Activated CD4-positive, alpha-beta memory T cell treated with anti-CD3 and anti-CD28 coated beads, Interleukin-2, amount 10 ng/mL, durations not matched to agents 7 days and 5 days (primary cell): Measurements from ENCODE around the gene ITGAD. TPM values are rescaled to one million over a fixed set of nuclear protein-coding genes. Genes with fewer than 3 reads are reported as not detected.

Experiments
- CTCF ChIA-PET: fragments of 350-600 bp; sonication (Branson Sonifier 250); formaldehyde crosslinking; loops from one replicate; lab custom pipeline; 2021; ENCODE audit warnings: antibody characterized with exemption, inconsistent platforms; lab: Charles Lee
- POLR2A ChIA-PET: fragments of 350-600 bp; sonication (Branson Sonifier 250); formaldehyde crosslinking; loops from one replicate; lab custom pipeline; 2021; ENCODE audit warnings: antibody characterized with exemption; lab: Charles Lee
- DNase-seq: peaks from one replicate; pipeline ENCODE4 v3.0.0-alpha.2; 2020
- H3K27ac Mint-ChIP-seq: one replicate; pipeline ENCODE4 v1.8.0; 2021; ENCODE audit warnings: mild to moderate bottlenecking, mixed read lengths
- H3K27me3 Mint-ChIP-seq: one replicate; pipeline ENCODE4 v1.8.0; 2021; ENCODE audit warnings: mixed read lengths
- H3K36me3 Mint-ChIP-seq: one replicate; pipeline ENCODE4 v1.8.0; 2021; ENCODE audit warnings: low read depth, mixed read lengths
- H3K4me1 Mint-ChIP-seq: one replicate; pipeline ENCODE4 v1.8.0; 2021; ENCODE audit warnings: mixed read lengths
- H3K4me3 Mint-ChIP-seq: one replicate; pipeline ENCODE4 v1.8.0; 2021; ENCODE audit warnings: mild to moderate bottlenecking, mixed read lengths
- H3K9me3 Mint-ChIP-seq: one replicate; pipeline ENCODE4 v1.8.0; 2021; ENCODE audit warnings: mixed read lengths
- total RNA-seq, 2 experiments: library from RNA; stranded (reverse); gene quantifications; one replicate each; pipeline ENCODE4 v1.2.3, GENCODE V29; 2021

ITGAD gene
- total RNA-seq, 2 experiments from 2014 or later = not detected

- CTCF ChIA-PET = no interaction called here
- no peak for DNase-seq
- POLR2A ChIA-PET = no interaction called here
Measured at GRCh38 chr16:31397701-31398100, 4.6 kb downstream of the ITGAD start.

DNA sequence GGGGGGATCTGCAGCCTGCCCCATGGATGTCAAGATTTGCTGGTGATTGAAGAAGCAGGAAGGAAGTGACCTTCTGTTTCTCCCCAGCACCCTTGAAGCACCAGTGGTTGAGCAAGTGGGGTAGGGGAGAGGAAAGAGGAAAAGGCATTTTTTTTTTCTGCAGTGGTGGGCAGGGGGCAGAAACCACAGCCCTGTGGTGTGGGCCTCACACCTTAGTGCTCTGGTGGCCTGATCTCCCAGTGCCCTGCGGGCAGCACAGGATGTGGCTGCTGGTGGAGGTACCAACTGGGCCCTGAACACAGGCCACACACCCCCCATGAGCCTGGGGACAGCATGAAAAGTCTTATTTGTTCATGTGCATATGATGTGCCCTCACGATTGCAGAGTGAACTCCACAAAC is 7.1 kb downstream of the ITGAD start:
- Mint-ChIP-seq H3K27me3 (peaks cover 2% of the 10 kb centered on the region), H3K27ac (peak overlapping the region; percentile 79), H3K36me3 (peaks cover 21% of the 10 kb centered on the region), H3K4me1 (peaks cover 47% of the 10 kb centered on the region), H3K4me3 (no peak overlapping the region), H3K9me3 (peaks cover 17% of the 10 kb centered on the region)
- CTCF ChIA-PET = no interaction called here
- POLR2A ChIA-PET = interaction anchor here (0.7 to 1.2 kb wide), 2 partner anchors 14 to 30 kb away, joined by 4 to 5 read pairs; no protein-coding TSS in a partner anchor
- DNase-seq = peak; percentile 57

More at GRCh38 chr16:31397701-31398100, 4.6 kb downstream of the ITGAD start:
- Mint-ChIP-seq H3K27me3 (peaks cover 2% of the 10 kb centered on the region), H3K4me1 (peaks cover 33% of the 10 kb centered on the region), H3K9me3 (peaks cover 17% of the 10 kb centered on the region), H3K36me3 (peaks cover 21% of the 10 kb centered on the region), H3K27ac (no peak overlapping the region), H3K4me3 (no peak overlapping the region)

GRCh38 chr16:31401436-31401835 is 8.3 kb downstream of the ITGAD start:
- Mint-ChIP-seq H3K27ac (no peak overlapping the region), H3K4me3 (no peak overlapping the region), H3K9me3 (peaks cover 17% of the 10 kb centered on the region), H3K27me3 (no peaks in the 10 kb centered on the region), H3K4me1 (peaks cover 47% of the 10 kb centered on the region), H3K36me3 (peaks cover 21% of the 10 kb centered on the region)
- DNase-seq = no peak
- CTCF ChIA-PET = no interaction called here
- POLR2A ChIA-PET = no interaction called here

DNA sequence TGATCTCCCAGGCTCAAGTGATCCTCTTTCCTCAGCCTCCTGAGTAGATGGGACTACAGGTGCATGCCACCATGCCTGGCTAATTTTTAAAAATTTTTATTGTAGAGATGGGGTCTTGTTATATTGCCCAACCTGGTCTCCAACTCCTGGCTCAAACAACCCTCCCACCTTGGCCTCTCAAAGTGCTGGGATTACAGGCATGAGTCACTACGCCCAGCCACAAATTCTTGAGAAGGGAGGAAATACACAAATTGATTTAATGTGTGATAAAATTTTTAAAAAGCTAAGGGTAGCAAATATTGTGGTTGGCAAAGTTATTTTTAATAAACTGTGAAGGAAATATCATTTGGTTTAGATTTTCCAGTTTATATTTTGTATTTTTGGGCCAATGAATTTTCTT is 9.6 kb downstream of the ITGAD start:
- no peak overlapping the region for H3K4me3 Mint-ChIP-seq
- DNase-seq = no peak
- H3K36me3 Mint-ChIP-seq = peaks cover 21% of the 10 kb centered on the region
- H3K9me3 Mint-ChIP-seq = peaks cover 17% of the 10 kb centered on the region
- H3K4me1 Mint-ChIP-seq = peaks cover 47% of the 10 kb centered on the region
- H3K27me3 Mint-ChIP-seq = peaks cover 2% of the 10 kb centered on the region
- ChIA-PET CTCF (interaction anchor here (1.0 to 1.9 kb wide), 5 partner anchors 16 to 261 kb away, joined by 3 to 8 read pairs (median 3); no protein-coding TSS in a partner anchor), POLR2A (interaction anchor here (0.5 to 1.6 kb wide), 3 partner anchors 19 to 222 kb away, joined by 3 to 8 read pairs (median 4); partner anchors contain the start of gene FUS)
- H3K27ac Mint-ChIP-seq = peak overlapping the region; percentile 18

- ChIA-PET POLR2A (interaction anchor here (0.6 to 1.6 kb wide), 2 partner anchors 15 to 18 kb away, joined by 3 to 8 read pairs; no protein-coding TSS in a partner anchor), CTCF (interaction anchor here (1.1 to 1.9 kb wide), 3 partner anchors 17 to 262 kb away, joined by 3 to 8 read pairs (median 3); no protein-coding TSS in a partner anchor)
- peaks cover 14% of the 10 kb centered on the region for H3K9me3 Mint-ChIP-seq
- no peak for DNase-seq
- no peak overlapping the region for H3K4me3 Mint-ChIP-seq
- H3K27ac Mint-ChIP-seq = no peak overlapping the region
- peaks cover 42% of the 10 kb centered on the region for H3K4me1 Mint-ChIP-seq
- H3K27me3 Mint-ChIP-seq = peaks cover 4% of the 10 kb centered on the region
- H3K36me3 Mint-ChIP-seq = peaks cover 16% of the 10 kb centered on the region
Measured at GRCh38 chr16:31403590-31404352, 10.6 kb downstream of the ITGAD start.

DNA sequence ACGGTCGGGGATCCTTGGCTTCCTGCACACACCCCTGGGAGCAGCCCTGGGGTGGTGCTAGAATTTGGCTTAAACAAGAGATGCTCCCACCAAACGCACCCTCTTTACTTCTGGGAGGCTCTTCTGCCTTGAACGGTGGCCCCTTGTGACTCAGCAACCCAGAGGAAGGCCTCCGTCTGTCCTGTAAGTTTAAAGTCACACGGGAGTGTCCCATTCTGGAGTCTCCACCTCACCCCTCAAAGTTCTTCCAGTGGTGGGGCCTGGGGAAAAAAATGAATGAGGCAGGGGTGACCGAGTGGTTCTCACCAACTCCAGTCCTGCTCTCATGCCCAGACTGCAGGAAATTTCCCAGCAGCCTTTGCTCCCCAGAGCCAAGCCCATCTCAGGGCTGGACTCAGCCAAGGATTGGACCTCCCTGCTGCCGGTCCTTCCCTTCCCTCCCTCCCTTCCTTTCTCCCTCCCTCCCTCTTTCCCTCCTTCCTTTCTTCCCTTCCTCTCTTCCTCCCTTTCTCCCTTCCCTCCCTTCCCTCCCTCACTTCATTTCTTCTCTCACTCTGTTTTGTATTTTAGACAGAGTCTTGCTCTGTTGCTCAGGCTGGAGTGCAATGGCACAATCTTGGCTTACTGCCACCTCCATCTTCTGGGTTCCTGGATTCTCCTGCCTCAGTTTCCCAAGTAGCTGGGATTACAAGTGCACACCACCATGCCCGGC is 11.4 kb downstream of the ITGAD start:
- no peak for DNase-seq
- Mint-ChIP-seq H3K36me3 (peaks cover 8% of the 10 kb centered on the region), H3K27ac (no peak overlapping the region), H3K27me3 (peaks cover 4% of the 10 kb centered on the region), H3K9me3 (peaks cover 8% of the 10 kb centered on the region), H3K4me1 (peaks cover 34% of the 10 kb centered on the region), H3K4me3 (no peak overlapping the region)
- ChIA-PET POLR2A (no interaction called here), CTCF (no interaction called here)

- Mint-ChIP-seq H3K4me1 (peaks cover 16% of the 10 kb centered on the region), H3K27ac (no peak overlapping the region), H3K27me3 (peaks cover 7% of the 10 kb centered on the region), H3K36me3 (no peaks in the 10 kb centered on the region), H3K4me3 (no peak overlapping the region), H3K9me3 (no peaks in the 10 kb centered on the region)
- ChIA-PET CTCF (interaction anchor here (1.0 kb wide), 1 partner anchor 24 kb away, joined by 4 read pairs; no protein-coding TSS in a partner anchor), POLR2A (no interaction called here)
- DNase-seq = no peak
Measured at GRCh38 chr16:31407406-31407805, 14.3 kb downstream of the ITGAD start.

GRCh38 chr16:31409433-31409832 is 16.3 kb downstream of the ITGAD start:
- no peak for DNase-seq
- H3K36me3 Mint-ChIP-seq = no peaks in the 10 kb centered on the region
- H3K27me3 Mint-ChIP-seq = peaks cover 18% of the 10 kb centered on the region
- no peaks in the 10 kb centered on the region for H3K9me3 Mint-ChIP-seq
- CTCF ChIA-PET = interaction anchor here (0.9 kb wide), 1 partner anchor 27 kb away, joined by 3 read pairs; no protein-coding TSS in a partner anchor
- H3K4me3 Mint-ChIP-seq = no peak overlapping the region
- no peak overlapping the region for H3K27ac Mint-ChIP-seq
- peaks cover 7% of the 10 kb centered on the region for H3K4me1 Mint-ChIP-seq
- POLR2A ChIA-PET = no interaction called here

- Mint-ChIP-seq H3K36me3 (no peaks in the 10 kb centered on the region), H3K9me3 (no peaks in the 10 kb centered on the region), H3K27me3 (peaks cover 19% of the 10 kb centered on the region), H3K27ac (no peak overlapping the region), H3K4me3 (no peak overlapping the region), H3K4me1 (peaks cover 11% of the 10 kb centered on the region)
- DNase-seq = no peak
- ChIA-PET POLR2A (no interaction called here), CTCF (interaction anchor here (0.9 kb wide), 1 partner anchor 28 kb away, joined by 3 read pairs; no protein-coding TSS in a partner anchor)
Measured at GRCh38 chr16:31410082-31410481, 16.9 kb downstream of the ITGAD start.

GRCh38 chr16:31411024-31411844 is 18.1 kb downstream of the ITGAD start:
- DNase-seq = no peak
- no peak overlapping the region for H3K27ac Mint-ChIP-seq
- peaks cover 19% of the 10 kb centered on the region for H3K4me1 Mint-ChIP-seq
- POLR2A ChIA-PET = no interaction called here
- H3K4me3 Mint-ChIP-seq = no peak overlapping the region
- H3K27me3 Mint-ChIP-seq = peaks cover 28% of the 10 kb centered on the region
- H3K36me3 Mint-ChIP-seq = no peaks in the 10 kb centered on the region
- H3K9me3 Mint-ChIP-seq = no peaks in the 10 kb centered on the region
- CTCF ChIA-PET = no interaction called here

DNA sequence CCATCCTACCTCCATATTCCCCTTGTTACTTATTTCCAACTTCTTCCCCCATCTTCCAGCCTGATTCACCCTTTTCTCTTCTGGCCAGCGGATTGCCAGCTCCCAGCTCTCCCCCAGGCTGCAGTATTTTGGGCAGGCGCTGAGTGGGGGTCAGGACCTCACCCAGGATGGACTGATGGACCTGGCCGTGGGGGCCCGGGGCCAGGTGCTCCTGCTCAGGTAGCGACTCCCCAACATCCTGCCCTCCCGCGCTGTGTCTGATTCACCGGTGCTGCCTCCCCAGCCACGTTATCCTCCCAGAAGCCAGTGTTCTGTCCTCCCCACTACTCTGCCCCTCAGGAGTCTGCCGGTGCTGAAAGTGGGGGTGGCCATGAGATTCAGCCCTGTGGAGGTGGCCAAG is 19.6 kb downstream of the ITGAD start:
- no peak overlapping the region for H3K27ac Mint-ChIP-seq
- H3K4me3 Mint-ChIP-seq = no peak overlapping the region
- CTCF ChIA-PET = interaction anchor here (0.6 kb wide), 1 partner anchor 149 kb away, joined by 3 read pairs; no protein-coding TSS in a partner anchor
- H3K4me1 Mint-ChIP-seq = peaks cover 25% of the 10 kb centered on the region
- DNase-seq = no peak
- no peaks in the 10 kb centered on the region for H3K9me3 Mint-ChIP-seq
- H3K36me3 Mint-ChIP-seq = no peaks in the 10 kb centered on the region
- POLR2A ChIA-PET = no interaction called here
- peaks cover 27% of the 10 kb centered on the region for H3K27me3 Mint-ChIP-seq

DNA sequence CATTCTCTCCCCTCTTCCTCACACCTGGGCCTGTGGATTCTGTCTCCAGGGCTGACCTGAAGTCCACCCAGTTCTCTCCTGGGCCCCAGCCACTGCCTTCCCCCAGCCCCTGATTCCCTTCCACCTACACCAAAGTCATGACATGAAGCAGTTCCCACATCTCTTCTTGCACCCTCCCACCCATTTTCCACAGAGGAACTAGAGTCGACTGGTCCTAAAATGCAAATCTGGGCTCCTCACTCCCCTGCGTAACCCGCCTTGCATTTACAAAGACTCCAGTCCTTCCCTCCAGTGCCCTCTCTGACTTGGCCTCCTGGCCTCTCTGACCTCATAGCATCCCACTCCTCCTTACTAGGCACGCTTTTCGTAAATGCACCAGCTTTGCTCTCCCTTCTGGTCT is 20.2 kb downstream of the ITGAD start:
- Mint-ChIP-seq H3K27ac (no peak overlapping the region), H3K4me1 (peaks cover 31% of the 10 kb centered on the region), H3K9me3 (peaks cover 4% of the 10 kb centered on the region), H3K27me3 (peaks cover 27% of the 10 kb centered on the region), H3K4me3 (no peak overlapping the region), H3K36me3 (no peaks in the 10 kb centered on the region)
- POLR2A ChIA-PET = no interaction called here
- no peak for DNase-seq
- CTCF ChIA-PET = interaction anchor here (0.6 kb wide), 1 partner anchor 150 kb away, joined by 3 read pairs; no protein-coding TSS in a partner anchor
